ENCODE data around the gene IQGAP2. TPM values are rescaled to one million over a fixed set of nuclear protein-coding genes. Genes with fewer than 3 reads are reported as not detected.

IQGAP2 gene
- total and polyA plus RNA-seq, 9 of the 15 experiments (the other 6 are each of a cell fraction or from before 2014, with no cell fraction given): 8.7 to 23.2 (median 17.4) TPM

DNA sequence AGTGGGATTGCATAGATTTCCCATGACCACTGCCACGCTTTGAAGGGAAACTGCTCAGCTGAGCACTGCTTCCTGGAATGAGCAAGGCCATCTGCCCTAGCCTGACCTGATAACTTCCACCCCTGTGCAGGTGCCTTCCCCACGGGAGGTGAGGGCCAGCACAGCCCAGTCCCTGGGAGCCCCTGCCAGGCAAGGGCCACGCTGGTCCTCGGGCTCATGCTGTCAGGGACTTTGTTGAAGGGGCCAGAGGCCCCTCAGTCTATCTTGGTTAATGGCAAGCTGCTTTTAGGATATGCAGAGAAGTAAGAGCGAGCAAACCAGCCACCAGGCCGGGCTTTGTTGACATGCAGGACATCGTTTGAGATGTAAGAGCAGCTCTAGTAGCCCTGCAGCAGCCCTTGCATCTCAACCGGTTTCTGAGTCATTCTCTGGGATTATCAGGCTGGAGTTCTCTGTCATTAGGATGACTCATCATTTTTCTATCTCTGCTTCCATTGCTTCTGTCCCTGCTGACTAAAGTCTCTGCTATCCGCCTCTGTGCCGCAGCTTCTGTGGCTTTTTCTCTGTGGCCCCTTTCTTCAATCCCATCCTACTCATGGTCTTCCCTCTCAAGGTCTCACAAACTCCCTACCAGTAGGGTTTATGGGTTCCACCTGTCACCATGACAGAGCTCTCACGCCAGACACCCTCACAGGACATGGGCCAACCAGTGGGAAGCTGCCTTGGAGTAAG lies 30.6 kb upstream of the IQGAP2 start (continued):
- TF ChIP-seq YY1 (IDR thresholded peaks at IDR 0.05; ENCODE audit: borderline replicate concordance in 1 of 3, control insufficient read depth in 1 of 3, extremely low read depth in 1 of 3, insufficient read depth in 3 of 3, insufficient read length in 1 of 3, insufficient replicate concordance in 2 of 3, low read depth in 1 of 3, low read length in 2 of 3): peak in 1 of 3 experiments; percentile 38
- TF ChIP-seq RBM34 (IDR thresholded peaks at IDR 0.05; ENCODE audit: borderline replicate concordance, insufficient read depth, low read length): no peak
- TF ChIP-seq CCNT2 (IDR thresholded peaks at IDR 0.05; ENCODE audit: borderline replicate concordance, extremely low read depth, insufficient read length, low read depth, low read length): peak; percentile 87
- peak; percentile 40; the same call in 1 of the 2 replicates for TF ChIP-seq OTX1 (CRISPR knock-in tag; IDR thresholded peaks at IDR 0.05)
- no peak for TF ChIP-seq TSC22D4 (tag; IDR thresholded peaks at IDR 0.05)
- TF ChIP-seq, protein P1, sequence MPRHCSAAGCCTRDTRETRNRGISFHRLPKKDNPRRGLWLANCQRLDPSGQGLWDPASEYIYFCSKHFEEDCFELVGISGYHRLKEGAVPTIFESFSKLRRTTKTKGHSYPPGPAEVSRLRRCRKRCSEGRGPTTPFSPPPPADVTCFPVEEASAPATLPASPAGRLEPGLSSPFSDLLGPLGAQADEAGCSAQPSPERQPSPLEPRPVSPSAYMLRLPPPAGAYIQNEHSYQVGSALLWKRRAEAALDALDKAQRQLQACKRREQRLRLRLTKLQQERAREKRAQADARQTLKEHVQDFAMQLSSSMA (CRISPR knock-in tag; IDR thresholded peaks at IDR 0.05): no peak
- TF ChIP-seq NRF1 (conservative IDR thresholded peaks at IDR 0.05 in 1 of 2, IDR thresholded peaks at IDR 0.05 in 1 of 2): peak in 1 of 2 experiments; percentile 34; a peak in 2 of 4 replicates
- TF ChIP-seq ZNF408 (CRISPR knock-in tag; IDR thresholded peaks at IDR 0.05; ENCODE audit: low read depth): no peak
- TF ChIP-seq KLF13 (tag; IDR thresholded peaks at IDR 0.05; ENCODE audit: borderline replicate concordance, low read depth): no peak
- TF ChIP-seq, protein P2, sequence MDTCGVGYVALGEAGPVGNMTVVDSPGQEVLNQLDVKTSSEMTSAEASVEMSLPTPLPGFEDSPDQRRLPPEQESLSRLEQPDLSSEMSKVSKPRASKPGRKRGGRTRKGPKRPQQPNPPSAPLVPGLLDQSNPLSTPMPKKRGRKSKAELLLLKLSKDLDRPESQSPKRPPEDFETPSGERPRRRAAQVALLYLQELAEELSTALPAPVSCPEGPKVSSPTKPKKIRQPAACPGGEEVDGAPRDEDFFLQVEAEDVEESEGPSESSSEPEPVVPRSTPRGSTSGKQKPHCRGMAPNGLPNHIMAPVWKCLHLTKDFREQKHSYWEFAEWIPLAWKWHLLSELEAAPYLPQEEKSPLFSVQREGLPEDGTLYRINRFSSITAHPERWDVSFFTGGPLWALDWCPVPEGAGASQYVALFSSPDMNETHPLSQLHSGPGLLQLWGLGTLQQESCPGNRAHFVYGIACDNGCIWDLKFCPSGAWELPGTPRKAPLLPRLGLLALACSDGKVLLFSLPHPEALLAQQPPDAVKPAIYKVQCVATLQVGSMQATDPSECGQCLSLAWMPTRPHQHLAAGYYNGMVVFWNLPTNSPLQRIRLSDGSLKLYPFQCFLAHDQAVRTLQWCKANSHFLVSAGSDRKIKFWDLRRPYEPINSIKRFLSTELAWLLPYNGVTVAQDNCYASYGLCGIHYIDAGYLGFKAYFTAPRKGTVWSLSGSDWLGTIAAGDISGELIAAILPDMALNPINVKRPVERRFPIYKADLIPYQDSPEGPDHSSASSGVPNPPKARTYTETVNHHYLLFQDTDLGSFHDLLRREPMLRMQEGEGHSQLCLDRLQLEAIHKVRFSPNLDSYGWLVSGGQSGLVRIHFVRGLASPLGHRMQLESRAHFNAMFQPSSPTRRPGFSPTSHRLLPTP (IDR thresholded peaks at IDR 0.05; ENCODE audit: borderline replicate concordance, extremely low read depth, insufficient read length): no peak
- TF ChIP-seq TRIM24 (IDR thresholded peaks at IDR 0.05): peak; percentile 89 to 91
- TF ChIP-seq, protein P3, sequence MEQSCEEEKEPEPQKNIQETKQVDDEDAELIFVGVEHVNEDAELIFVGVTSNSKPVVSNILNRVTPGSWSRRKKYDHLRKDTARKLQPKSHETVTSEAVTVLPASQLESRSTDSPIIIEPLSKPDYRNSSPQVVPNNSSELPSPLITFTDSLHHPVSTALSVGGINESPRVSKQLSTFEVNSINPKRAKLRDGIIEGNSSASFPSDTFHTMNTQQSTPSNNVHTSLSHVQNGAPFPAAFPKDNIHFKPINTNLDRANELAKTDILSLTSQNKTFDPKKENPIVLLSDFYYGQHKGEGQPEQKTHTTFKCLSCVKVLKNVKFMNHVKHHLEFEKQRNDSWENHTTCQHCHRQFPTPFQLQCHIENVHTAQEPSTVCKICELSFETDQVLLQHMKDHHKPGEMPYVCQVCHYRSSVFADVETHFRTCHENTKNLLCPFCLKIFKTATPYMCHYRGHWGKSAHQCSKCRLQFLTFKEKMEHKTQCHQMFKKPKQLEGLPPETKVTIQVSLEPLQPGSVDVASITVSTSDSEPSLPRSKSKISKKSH (CRISPR knock-in tag; IDR thresholded peaks at IDR 0.05): no peak
- TF ChIP-seq RUNX1 (IDR thresholded peaks at IDR 0.05; ENCODE audit: low read depth): no peak
- TF ChIP-seq, protein P4, sequence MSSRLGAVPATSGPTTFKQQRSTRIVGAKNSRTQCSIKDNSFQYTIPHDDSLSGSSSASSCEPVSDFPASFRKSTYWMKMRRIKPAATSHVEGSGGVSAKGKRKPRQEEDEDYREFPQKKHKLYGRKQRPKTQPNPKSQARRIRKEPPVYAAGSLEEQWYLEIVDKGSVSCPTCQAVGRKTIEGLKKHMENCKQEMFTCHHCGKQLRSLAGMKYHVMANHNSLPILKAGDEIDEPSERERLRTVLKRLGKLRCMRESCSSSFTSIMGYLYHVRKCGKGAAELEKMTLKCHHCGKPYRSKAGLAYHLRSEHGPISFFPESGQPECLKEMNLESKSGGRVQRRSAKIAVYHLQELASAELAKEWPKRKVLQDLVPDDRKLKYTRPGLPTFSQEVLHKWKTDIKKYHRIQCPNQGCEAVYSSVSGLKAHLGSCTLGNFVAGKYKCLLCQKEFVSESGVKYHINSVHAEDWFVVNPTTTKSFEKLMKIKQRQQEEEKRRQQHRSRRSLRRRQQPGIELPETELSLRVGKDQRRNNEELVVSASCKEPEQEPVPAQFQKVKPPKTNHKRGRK (tag; IDR thresholded peaks at IDR 0.05): no peak
- no peak; the same call in 1 of the 2 replicates for TF ChIP-seq ZNF589 (CRISPR knock-in tag; IDR thresholded peaks at IDR 0.05; ENCODE audit: low read depth)
- peak; percentile 87 for TF ChIP-seq NBN (IDR thresholded peaks at IDR 0.05; ENCODE audit: low read depth)
- no peak for TF ChIP-seq TFE3 (CRISPR knock-in tag; IDR thresholded peaks at IDR 0.05)
- TF ChIP-seq SETDB1 (IDR thresholded peaks at IDR 0.05; ENCODE audit: low read length): no peak
